Measurements from ENCODE around the gene FBXL19.

- TF ChIP-seq CTCF (conservative IDR thresholded peaks at IDR 0.05 in 1 of 2, IDR thresholded peaks at IDR 0.05 in 1 of 2; ENCODE audit: extremely low read depth in 1 of 2, insufficient read depth in 1 of 2, low read depth in 1 of 2, low read length in 2 of 2) (no peak), EZH2 (IDR thresholded peaks at IDR 0.05; ENCODE audit: borderline replicate concordance, low read length) (no peak)
These were observed 20.4 kb upstream of the FBXL19 start for GRCh38 chr16:30903002-30903401.
